ENCODE measurements around the gene PTCH1.

GRCh38 chr9:95499046-95499676 lies 17.6 kb downstream of the PTCH1 start:
- TF ChIP-seq CTCF (IDR thresholded peaks at IDR 0.05) (no peak), POLR2A (IDR thresholded peaks at IDR 0.05) (no peak), POLR2AphosphoS5 (IDR thresholded peaks at IDR 0.05; ENCODE audit: insufficient read depth in 1 of 2, low read depth in 1 of 2) (no peak)
